Occipital lobe (tissue), 2 donors: ENCODE results near the gene SH2D3A. TPM values are rescaled to one million over a fixed set of nuclear protein-coding genes. Genes with fewer than 3 reads are reported as not detected.

Experiments
- DNase-seq: peaks from one replicate; lab custom pipeline; 2025; lab: John Stamatoyannopoulos, UW
- total RNA-seq: library from RNA; depleted of rRNA; stranded (reverse); fragments of >200 nt; gene quantifications from one replicate; pipeline ENCODE4 v1.2.3, GENCODE V29; 2014

The SH2D3A gene
- total RNA-seq, 1 donor from 2014 or later, result not detected

- DNase-seq, result no peak
Observed at GRCh38 chr19:6708346-6708745, 58.9 kb downstream of the SH2D3A start.

- no peak for DNase-seq
Observed at GRCh38 chr19:6707658-6708018, 59.6 kb downstream of the SH2D3A start.

- no peak for DNase-seq
Observed at GRCh38 chr19:6707011-6707657, 60.1 kb downstream of the SH2D3A start.

DNA sequence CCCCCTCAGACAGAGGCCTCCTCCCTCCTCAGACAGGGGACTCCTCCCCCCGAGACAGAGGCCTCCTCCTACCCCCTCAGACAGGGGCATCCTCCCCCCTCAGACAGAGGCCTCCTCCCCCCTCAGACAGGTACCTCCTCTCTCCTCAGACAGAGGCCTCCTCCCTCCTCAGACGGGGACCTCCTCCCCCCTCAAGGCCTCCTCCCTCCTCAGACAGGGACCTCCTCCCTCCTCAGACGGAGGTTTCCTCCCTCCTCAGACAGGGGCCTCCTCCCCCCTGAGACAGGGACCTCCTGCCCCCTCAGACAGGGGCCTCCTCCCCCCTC, 60.6 kb downstream of the SH2D3A start:
- no peak for DNase-seq

- no peak for DNase-seq
Observed at GRCh38 chr19:6705931-6706632, 61.2 kb downstream of the SH2D3A start.

Other genes starting within 250 kb of the SH2D3A start
- gene TNFSF9, start 236.4 kb downstream of the SH2D3A start, total RNA-seq, result 2.2 TPM
- gene CD70, start 176.3 kb downstream of the SH2D3A start, total RNA-seq, result not detected
- not detected for gene TNFSF14, start 97.3 kb downstream of the SH2D3A start, total RNA-seq
- gene C3, start 46.8 kb downstream of the SH2D3A start, total RNA-seq, result 12.3 TPM
- gene GPR108, start 29.9 kb downstream of the SH2D3A start, total RNA-seq, result 11.2 TPM
- 3.0 TPM for gene TRIP10, start 27.8 kb downstream of the SH2D3A start, total RNA-seq
- 2.5 TPM for gene VAV1, start 5.3 kb upstream of the SH2D3A start, total RNA-seq
- not detected for gene ADGRE1, start 120.1 kb upstream of the SH2D3A start, total RNA-seq